BJ (cell line): ENCODE data around the gene CNTROB. TPM values are rescaled to one million over a fixed set of nuclear protein-coding genes. Genes with fewer than 3 reads are reported as not detected.

Experiments used
- CTCF ChIA-PET: fragments of 350-600 bp; formaldehyde crosslinking; extraction: SDS; loops from one replicate; lab custom pipeline; 2021; ENCODE audit warnings: antibody characterized with exemption, inconsistent platforms; lab: Yijun Ruan, JAX
- POLR2A ChIA-PET: fragments of 300-600 bp; sonication (Branson Sonifier 250); formaldehyde crosslinking; extraction: SDS; loops from one replicate; lab custom pipeline; 2021; ENCODE audit warnings: antibody characterized with exemption; lab: Charles Lee
- DNase-seq: peaks from one replicate; pipeline ENCODE4 v3.0.0-alpha.2; 2011; ENCODE audit warnings: low read depth
- H3K27me3 ChIP-seq: 2 replicates; pipeline ENCODE4 v1.6.0; 2011; ENCODE audit warnings: low read length; ENCODE audit not compliant: control insufficient read depth, insufficient read depth
- H3K36me3 ChIP-seq: 2 replicates; pipeline ENCODE4 v1.5.1; 2011; ENCODE audit warnings: low read length; ENCODE audit not compliant: control insufficient read depth, insufficient read depth
- H3K4me3 ChIP-seq: 2 replicates; pipeline ENCODE4 v1.5.1; 2011; ENCODE audit warnings: low read depth, mild to moderate bottlenecking, control low read depth, low read length
- CTCF ChIP-seq: IDR thresholded peaks from 2 replicates; pipeline ENCODE4 v1.5.1; 2011; ENCODE audit warnings: low read depth, mild to moderate bottlenecking, control low read depth, inconsistent platforms, low read length, moderate library complexity; ENCODE audit not compliant: insufficient read depth
- polyA plus RNA-seq: library from polyadenylated mRNA; depleted of rRNA; stranded (reverse); fragments of >200 nt; gene quantifications from 2 replicates; pipeline ENCODE4 v1.2.3, GENCODE V29; 2011

Gene CNTROB
- polyA plus RNA-seq, 1 experiment, result 26.8 TPM

- TF ChIP-seq CTCF, result no peak
- DNase-seq, result no peak
- POLR2A ChIA-PET, result no interaction called here
- Histone ChIP-seq H3K4me3 (peak within 1 kb of the TSS; percentile 50), H3K36me3 (peaks cover 16% of the 10 kb centered on the region), H3K27me3 (no peaks in the 10 kb centered on the region)
- CTCF ChIA-PET, result interaction anchor here (0.8 to 2.7 kb wide), 7 partner anchors 10 to 271 kb away, joined by 3 to 9 read pairs (median 4); partner anchors contain the start of gene RNF227
Measured at GRCh38 chr17:7888184-7888920, 43.7 kb upstream of the CNTROB start, which contains the start of gene CHD3. CHD3 (plus strand) TSS chr17:7888789; CDS start chr17:7889001, 212 bp downstream.

GRCh38 chr17:7889166-7889955 is 42.6 kb upstream of the CNTROB start:
- DNase-seq, result peak; percentile 40
- Histone ChIP-seq H3K4me3 (no peak overlapping the region), H3K27me3 (no peaks in the 10 kb centered on the region), H3K36me3 (peaks cover 26% of the 10 kb centered on the region)
- ChIA-PET CTCF (interaction anchor here (0.8 to 2.7 kb wide), 7 partner anchors 9 to 272 kb away, joined by 3 to 9 read pairs (median 4); partner anchors contain the start of gene RNF227), POLR2A (interaction anchor here (0.6 to 0.7 kb wide), 2 partner anchors 42 to 83 kb away, joined by 3 to 5 read pairs; partner anchors contain the start of genes CNTROB and TRAPPC1)
- peak; percentile 58 for TF ChIP-seq CTCF

GRCh38 chr17:7893187-7893880 is 38.7 kb upstream of the CNTROB start:
- POLR2A ChIA-PET, result no interaction called here
- CTCF ChIA-PET, result interaction anchor here (0.8 kb wide), 1 partner anchor 19 kb away, joined by 3 read pairs; no protein-coding TSS in a partner anchor
- Histone ChIP-seq H3K36me3 (peaks cover 50% of the 10 kb centered on the region), H3K27me3 (no peaks in the 10 kb centered on the region), H3K4me3 (no peak overlapping the region)
- no peak for TF ChIP-seq CTCF
- DNase-seq, result no peak

GRCh38 chr17:7894226-7894625 is 37.8 kb upstream of the CNTROB start:
- Histone ChIP-seq H3K27me3 (no peaks in the 10 kb centered on the region), H3K4me3 (no peak overlapping the region), H3K36me3 (peaks cover 54% of the 10 kb centered on the region)
- TF ChIP-seq CTCF, result no peak
- DNase-seq, result no peak
- POLR2A ChIA-PET, result no interaction called here
- CTCF ChIA-PET, result no interaction called here
